ENCODE results near the gene GRID1. TPM values are rescaled to one million over a fixed set of nuclear protein-coding genes. Genes with fewer than 3 reads are reported as not detected.

Gene GRID1
- polyA plus RNA-seq, 1 of the 3 experiments (the other 2 are of a cell fraction): 0.13 TPM

- Histone ChIP-seq H3K4me3 (ENCODE audit: low read depth in 2 of 2, low read length in 1 of 2) (no peak overlapping the region), H3K79me2 (ENCODE audit: insufficient read depth) (no peaks in the 10 kb centered on the region), H3K36me3 (replicated peaks in 1 of 2; ENCODE audit: control insufficient read depth in 1 of 2, insufficient read depth in 2 of 2, low read length in 1 of 2) (no peaks in the 10 kb centered on the region), H3K9me2 (no peaks in the 10 kb centered on the region), H4K20me1 (ENCODE audit: insufficient read depth) (no peaks in the 10 kb centered on the region), H3F3A (replicated peaks; ENCODE audit: insufficient read depth) (no peaks in the 10 kb centered on the region), H3K9me3 (no peaks in the 10 kb centered on the region), H3K9ac (no peak overlapping the region), H2AFZ (ENCODE audit: low read depth) (no peak overlapping the region), H3K27me3 (ENCODE audit: insufficient read depth) (no peaks in the 10 kb centered on the region), H3K27ac (ENCODE audit: low read depth in 2 of 2, low read length in 1 of 2) (no peak overlapping the region), H3K4me1 (ENCODE audit: control insufficient read depth in 1 of 2, insufficient read depth in 2 of 2, low read depth in 1 of 2, low read length in 1 of 2) (peaks cover 0 to 22% of the 10 kb centered on the region in 2 experiments; a peak in 1 of 4 replicates), H3K4me2 (no peak overlapping the region)
- no peak for TF ChIP-seq RFX5 (IDR thresholded peaks at IDR 0.05; ENCODE audit: low read length)
- no peak for TF ChIP-seq USF2 (IDR thresholded peaks at IDR 0.05; ENCODE audit: borderline replicate concordance, low read depth, low read length)
- TF ChIP-seq RXRA (IDR thresholded peaks at IDR 0.05; ENCODE audit: borderline replicate concordance, low read depth): no peak
- no peak for TF ChIP-seq JUND (IDR thresholded peaks at IDR 0.05)
- 37% methylated on average over 4 of the region's 5 CpGs for WGBS (ENCODE audit: low lambda C conversion rate)
- DNase-seq: no peak
- ChIA-PET CTCF (no interaction called here), POLR2A (no interaction called here)
These were observed 346.5 kb downstream of the GRID1 start for GRCh38 chr10:86020134-86020533.

- Histone ChIP-seq H3K36me3 (replicated peaks in 1 of 2; ENCODE audit: control insufficient read depth in 1 of 2, insufficient read depth in 2 of 2, low read length in 1 of 2) (no peaks in the 10 kb centered on the region), H3K4me1 (ENCODE audit: control insufficient read depth in 1 of 2, insufficient read depth in 2 of 2, low read depth in 1 of 2, low read length in 1 of 2) (peaks cover 0 to 12% of the 10 kb centered on the region in 2 experiments; a peak in 1 of 4 replicates), H3K9me3 (no peaks in the 10 kb centered on the region), H3K9me2 (no peaks in the 10 kb centered on the region), H3F3A (replicated peaks; ENCODE audit: insufficient read depth) (no peaks in the 10 kb centered on the region), H3K27me3 (ENCODE audit: insufficient read depth) (no peaks in the 10 kb centered on the region), H3K4me2 (no peak overlapping the region), H2AFZ (ENCODE audit: low read depth) (no peak overlapping the region), H4K20me1 (ENCODE audit: insufficient read depth) (no peaks in the 10 kb centered on the region), H3K9ac (no peak overlapping the region), H3K27ac (ENCODE audit: low read depth in 2 of 2, low read length in 1 of 2) (no peak overlapping the region), H3K4me3 (ENCODE audit: low read depth in 2 of 2, low read length in 1 of 2) (no peak overlapping the region), H3K79me2 (ENCODE audit: insufficient read depth) (no peaks in the 10 kb centered on the region)
- no peak for DNase-seq
- TF ChIP-seq ZBTB33 (IDR thresholded peaks at IDR 0.05; ENCODE audit: borderline replicate concordance, low read depth) (no peak), ELF1 (IDR thresholded peaks at IDR 0.05) (no peak), GATA2 (CRISPR knock-in tag; IDR thresholded peaks at IDR 0.05) (no peak), GABPA (IDR thresholded peaks at IDR 0.05; ENCODE audit: low read depth) (no peak), USF1 (IDR thresholded peaks at IDR 0.05; ENCODE audit: borderline replicate concordance, low read depth) (no peak), MEF2A (IDR thresholded peaks at IDR 0.05; ENCODE audit: borderline replicate concordance, low read depth) (no peak), NFIC (IDR thresholded peaks at IDR 0.05; ENCODE audit: borderline replicate concordance) (no peak), JUND (IDR thresholded peaks at IDR 0.05) (no peak), TAF1 (IDR thresholded peaks at IDR 0.05; ENCODE audit: borderline replicate concordance, low read depth, low read length) (no peak), RAD21 (IDR thresholded peaks at IDR 0.05; ENCODE audit: low read length) (no peak), PBX3 (IDR thresholded peaks at IDR 0.05) (no peak)
- POLR2A ChIA-PET: no interaction called here
- WGBS (ENCODE audit: low lambda C conversion rate): 24% methylated on average over 3 of the region's 4 CpGs
- CTCF ChIA-PET: interaction anchor here (0.7 to 0.8 kb wide), 2 partner anchors 10 to 23 kb away, joined by 3 read pairs; no protein-coding TSS in a partner anchor
These were observed 347.5 kb downstream of the GRID1 start for GRCh38 chr10:86019141-86019540.
